Mucosa of rectum (tissue), 2 donors: ENCODE results near the gene DPP10.

ENCODE experiments used
- H3K27ac ChIP-seq, 2 donors: one replicate each; pipeline ENCODE4 v1.7.0; 2013; ENCODE audit warnings: inconsistent platforms in 2 of 2, low read depth in 2 of 2, low read length in 2 of 2
- H3K27me3 ChIP-seq, 2 donors: one replicate each; pipeline ENCODE4 v1.7.0; 2013; ENCODE audit warnings: low read length in 2 of 2; ENCODE audit not compliant: control insufficient read depth in 2 of 2, insufficient read depth in 2 of 2
- H3K36me3 ChIP-seq, 2 donors: one replicate each; pipeline ENCODE4 v1.7.0; 2013; ENCODE audit warnings: low read length in 2 of 2; ENCODE audit not compliant: control insufficient read depth in 2 of 2, insufficient read depth in 2 of 2
- H3K4me1 ChIP-seq, 2 donors: one replicate each; pipeline ENCODE4 v1.7.0; 2013; ENCODE audit warnings: low read length in 2 of 2, mild to moderate bottlenecking in 1 of 2; ENCODE audit not compliant: control insufficient read depth in 2 of 2, insufficient read depth in 2 of 2
- H3K4me3 ChIP-seq, 2 donors: one replicate each; pipeline ENCODE4 v1.7.0; 2013; ENCODE audit warnings: low read length in 2 of 2
- H3K9ac ChIP-seq, 2 donors: one replicate each; pipeline ENCODE4 v1.7.0; 2013; ENCODE audit warnings: low read length in 2 of 2, low read depth in 1 of 2, mild to moderate bottlenecking in 1 of 2
- H3K9me3 ChIP-seq, 2 donors: one replicate each; pipeline ENCODE4 v1.7.0; 2013; ENCODE audit warnings: low read length in 2 of 2; ENCODE audit not compliant: control insufficient read depth in 2 of 2
- donor health status: healthy.
- donor health status: Normal muscosa, but diverticular disease.

DPP10 gene

GRCh38 chr2:114534116-114535084 is 92.0 kb downstream of the DPP10 start:
- H3K4me1 ChIP-seq = no peaks in the 10 kb centered on the region
- no peak overlapping the region for H3K4me3 ChIP-seq
- H3K36me3 ChIP-seq = no peaks in the 10 kb centered on the region
- H3K27ac ChIP-seq = no peak overlapping the region
- H3K9me3 ChIP-seq = no peaks in the 10 kb centered on the region
- no peak overlapping the region for H3K9ac ChIP-seq
- H3K27me3 ChIP-seq = no peaks in the 10 kb centered on the region

- Histone ChIP-seq H3K9ac (no peak overlapping the region), H3K9me3 (no peaks in the 10 kb centered on the region), H3K36me3 (no peaks in the 10 kb centered on the region), H3K4me3 (no peak overlapping the region), H3K27me3 (no peaks in the 10 kb centered on the region), H3K4me1 (peaks cover 2 to 5% of the 10 kb centered on the region in 2 donors), H3K27ac (no peak overlapping the region)
Observed at GRCh38 chr2:114537777-114538176, 95.3 kb downstream of the DPP10 start.

GRCh38 chr2:114542695-114543094 is 100.3 kb downstream of the DPP10 start:
- Histone ChIP-seq H3K4me1 (peaks cover 23 to 28% of the 10 kb centered on the region in 2 donors), H3K9me3 (no peaks in the 10 kb centered on the region), H3K4me3 (peak overlapping the region in 1 of 2 donors; percentile 62), H3K27ac (peak overlapping the region; percentile 52 to 56), H3K27me3 (no peaks in the 10 kb centered on the region), H3K36me3 (no peaks in the 10 kb centered on the region), H3K9ac (peak overlapping the region in 1 of 2 donors; percentile 29)

GRCh38 chr2:114543236-114543766 is 100.9 kb downstream of the DPP10 start:
- H3K27ac ChIP-seq = peak overlapping the region; percentile 52 to 56
- no peaks in the 10 kb centered on the region for H3K9me3 ChIP-seq
- no peaks in the 10 kb centered on the region for H3K36me3 ChIP-seq
- peak overlapping the region; percentile 29 to 36 for H3K9ac ChIP-seq
- peak overlapping the region; percentile 47 to 62 for H3K4me3 ChIP-seq
- H3K27me3 ChIP-seq = no peaks in the 10 kb centered on the region
- peaks cover 23 to 28% of the 10 kb centered on the region in 2 donors for H3K4me1 ChIP-seq

DNA sequence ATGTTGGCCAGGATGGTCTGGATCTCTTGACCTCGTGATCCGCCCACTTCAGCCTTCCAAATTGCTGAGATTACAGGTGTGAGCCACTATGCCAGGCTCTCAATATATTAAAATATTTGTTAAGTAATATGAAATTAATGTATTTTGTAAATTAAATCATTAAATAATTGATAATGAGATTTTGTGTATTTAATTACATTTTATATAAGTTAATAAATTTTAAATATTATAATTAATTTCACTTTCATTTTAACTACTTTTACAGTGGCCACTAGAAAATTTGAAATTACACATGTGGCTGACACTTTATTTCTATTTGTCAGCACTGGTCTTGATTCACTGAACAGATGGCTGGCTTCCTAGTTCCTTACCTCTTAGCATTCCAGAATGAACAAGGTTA is 102.6 kb downstream of the DPP10 start:
- H3K36me3 ChIP-seq = no peaks in the 10 kb centered on the region
- no peak overlapping the region for H3K4me3 ChIP-seq
- H3K4me1 ChIP-seq = peaks cover 25 to 35% of the 10 kb centered on the region in 2 donors
- H3K9me3 ChIP-seq = no peaks in the 10 kb centered on the region
- no peak overlapping the region for H3K9ac ChIP-seq
- no peaks in the 10 kb centered on the region for H3K27me3 ChIP-seq
- H3K27ac ChIP-seq = no peak overlapping the region

DNA sequence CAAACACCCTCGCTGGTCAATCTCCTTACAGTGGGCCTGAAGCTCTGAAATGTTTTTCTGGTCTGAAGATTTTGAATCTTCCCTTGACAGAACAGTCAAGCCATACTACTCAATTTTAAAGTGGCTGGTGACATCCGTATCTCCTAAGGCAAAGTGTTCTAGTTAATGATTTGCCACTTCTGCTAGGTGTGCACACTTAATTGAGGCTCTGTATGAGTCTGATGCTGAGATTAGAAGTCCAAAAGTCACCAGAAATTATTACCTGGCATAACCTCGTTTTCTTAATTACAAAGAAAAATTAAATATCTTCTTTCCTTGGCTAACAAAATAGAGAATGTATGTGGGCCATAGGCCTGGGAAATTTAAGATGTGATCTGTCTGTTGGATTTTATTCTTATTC is 104.1 kb downstream of the DPP10 start:
- H3K9me3 ChIP-seq = no peaks in the 10 kb centered on the region
- no peak overlapping the region for H3K9ac ChIP-seq
- peaks cover 31 to 44% of the 10 kb centered on the region in 2 donors for H3K4me1 ChIP-seq
- peak overlapping the region in 1 of 2 donors; percentile 52 for H3K27ac ChIP-seq
- no peaks in the 10 kb centered on the region for H3K27me3 ChIP-seq
- H3K4me3 ChIP-seq = peak overlapping the region in 1 of 2 donors; percentile 40
- H3K36me3 ChIP-seq = no peaks in the 10 kb centered on the region

GRCh38 chr2:114548151-114548550 is 105.7 kb downstream of the DPP10 start:
- Histone ChIP-seq H3K36me3 (no peaks in the 10 kb centered on the region), H3K9me3 (no peaks in the 10 kb centered on the region), H3K27ac (no peak overlapping the region), H3K9ac (no peak overlapping the region), H3K27me3 (no peaks in the 10 kb centered on the region), H3K4me1 (peaks cover 23 to 38% of the 10 kb centered on the region in 2 donors), H3K4me3 (no peak overlapping the region)

DNA sequence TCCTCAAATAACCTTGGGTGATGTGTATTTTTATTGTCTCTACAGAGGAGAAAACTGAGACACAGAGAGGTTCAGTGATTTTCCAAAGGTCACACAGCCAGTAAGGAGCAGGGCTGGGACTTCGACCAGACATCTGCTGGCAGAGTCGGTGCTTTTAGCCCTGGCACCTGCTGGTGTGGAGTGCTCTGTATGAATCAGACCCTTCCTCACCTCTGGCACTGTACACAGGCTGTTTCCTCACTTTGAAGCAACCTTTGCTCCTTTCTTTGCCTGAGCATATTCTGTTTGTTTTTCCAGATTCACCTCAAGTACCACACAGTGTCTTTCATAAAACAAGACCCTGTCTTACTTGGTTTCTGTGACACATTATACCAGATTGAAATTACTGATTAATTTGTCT is 107.9 kb downstream of the DPP10 start:
- no peaks in the 10 kb centered on the region for H3K9me3 ChIP-seq
- peaks cover 15 to 31% of the 10 kb centered on the region in 2 donors for H3K4me1 ChIP-seq
- H3K27ac ChIP-seq = no peak overlapping the region
- H3K4me3 ChIP-seq = no peak overlapping the region
- no peak overlapping the region for H3K9ac ChIP-seq
- no peaks in the 10 kb centered on the region for H3K27me3 ChIP-seq
- H3K36me3 ChIP-seq = no peaks in the 10 kb centered on the region

DNA sequence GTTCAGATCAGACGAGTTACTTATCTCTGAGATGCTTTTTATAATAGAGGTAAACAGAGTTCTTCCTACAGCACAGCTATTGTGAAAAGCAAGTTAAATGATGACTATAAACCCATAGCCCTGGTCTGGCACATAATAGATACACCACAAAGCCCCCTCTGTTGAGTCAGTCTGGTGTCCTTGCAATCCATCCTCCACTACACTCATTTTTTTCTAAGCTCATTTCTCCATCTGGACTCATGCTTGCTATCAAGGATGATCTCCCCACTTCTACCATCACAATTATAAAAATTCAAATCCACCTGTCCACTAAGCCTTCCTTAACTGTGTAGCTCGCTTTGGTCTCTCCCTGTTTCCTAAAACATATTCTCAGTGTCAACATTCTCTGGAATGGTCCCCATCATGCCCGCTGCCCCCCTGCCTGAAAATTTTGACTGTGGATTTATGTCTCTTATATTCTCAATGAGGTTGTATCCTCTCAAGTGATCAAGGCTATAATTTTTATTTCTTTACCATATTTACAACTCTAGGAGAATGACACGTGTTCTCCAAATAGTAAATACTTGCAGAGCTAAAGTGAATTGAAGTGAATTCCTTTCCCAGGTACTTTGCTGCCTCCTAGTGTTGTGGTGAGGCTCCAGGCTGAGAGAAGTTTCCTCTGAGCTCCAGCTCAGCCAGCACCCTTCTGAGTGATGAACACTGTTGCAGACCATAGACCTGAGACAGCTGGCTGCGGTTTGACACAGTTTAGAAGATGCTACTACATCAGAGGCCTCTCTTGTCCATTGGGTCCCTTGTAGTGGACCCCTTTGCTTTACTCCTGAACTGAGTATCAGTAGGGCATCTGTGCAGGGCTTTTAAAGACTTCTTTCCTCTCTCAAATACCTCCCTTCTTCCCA is 108.7 kb downstream of the DPP10 start:
- Histone ChIP-seq H3K27me3 (no peaks in the 10 kb centered on the region), H3K9me3 (no peaks in the 10 kb centered on the region), H3K4me3 (no peak overlapping the region), H3K4me1 (peaks cover 14 to 25% of the 10 kb centered on the region in 2 donors), H3K9ac (no peak overlapping the region), H3K36me3 (no peaks in the 10 kb centered on the region), H3K27ac (no peak overlapping the region)
